GM11168 (cell line): ENCODE results near the gene TMEM218.

Experiments used
- in situ Hi-C: fragments of 300-500 bp; cut with MboI; formaldehyde crosslinking; loops from one replicate; pipeline ENCODE4 v1.12.0; 2022; ENCODE audit warnings: low sequenced_read_pairs; ENCODE audit not compliant: unreplicated experiment

The TMEM218 gene

DNA sequence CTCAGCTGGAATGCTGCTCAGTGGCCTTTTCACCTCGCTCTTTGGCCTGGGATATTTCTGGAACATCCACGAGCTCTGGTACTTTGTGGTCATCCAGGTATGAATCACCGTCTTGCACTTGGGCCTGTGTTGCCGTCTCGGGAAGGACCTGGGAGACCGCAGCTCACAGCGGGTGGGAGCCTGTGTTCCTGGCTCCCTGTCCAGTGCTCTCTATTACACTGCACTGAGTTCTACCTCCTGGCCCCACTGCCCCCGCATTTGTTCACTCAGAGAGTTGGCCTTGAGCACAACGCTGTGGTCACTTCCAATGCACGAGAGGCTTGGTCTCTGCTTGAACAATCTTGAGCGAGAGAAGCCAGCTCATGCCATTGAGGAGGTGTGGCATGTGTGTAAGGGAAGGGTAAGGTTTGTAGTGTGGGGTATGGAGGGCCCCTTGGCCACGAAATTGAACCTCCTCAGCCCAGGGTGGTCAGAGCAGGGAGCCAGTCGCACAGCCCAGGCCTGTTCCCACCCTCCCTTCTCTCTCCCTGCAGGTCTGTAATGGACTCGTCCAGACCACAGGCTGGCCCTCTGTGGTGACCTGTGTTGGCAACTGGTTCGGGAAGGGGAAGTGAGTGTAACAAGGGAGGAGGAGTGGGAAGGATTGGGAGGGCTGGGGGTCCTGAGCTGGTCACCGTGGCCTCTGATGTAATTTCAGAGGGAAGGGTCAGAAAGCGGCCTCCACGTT lies 32.1 kb downstream of the TMEM218 start:
- in situ Hi-C loops: no loop called here

DNA sequence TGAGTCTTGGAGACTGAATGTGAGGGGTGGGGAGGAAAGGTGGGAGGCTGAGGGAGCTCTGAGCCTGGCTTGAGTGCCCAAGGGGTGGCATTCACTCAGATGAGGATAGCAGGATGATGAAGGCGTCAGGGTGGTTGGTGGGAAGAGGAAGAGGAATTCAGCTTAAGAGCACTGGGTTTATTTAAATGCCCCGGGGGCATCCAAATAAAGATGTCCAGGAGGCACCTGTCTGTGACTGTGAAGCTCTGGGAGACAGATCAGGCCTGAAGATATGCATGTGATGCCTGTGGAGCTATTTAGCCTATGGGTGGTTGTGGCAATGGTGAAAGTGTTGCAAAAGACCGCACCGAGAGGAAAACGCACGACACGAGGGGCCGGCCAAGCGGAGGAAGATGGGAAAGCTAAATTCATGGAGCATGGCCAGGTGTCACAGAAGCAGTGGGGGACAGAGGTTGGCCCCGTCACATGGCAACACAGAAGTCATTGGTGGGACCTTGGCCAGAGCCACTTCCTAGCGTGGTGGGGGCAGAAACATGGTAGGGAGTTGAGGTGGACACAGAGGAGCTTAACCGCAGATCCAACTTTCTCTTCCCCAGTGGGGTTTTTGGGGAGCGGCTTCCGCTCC lies 32.8 kb downstream of the TMEM218 start:
- in situ Hi-C loops: no loop called here

DNA sequence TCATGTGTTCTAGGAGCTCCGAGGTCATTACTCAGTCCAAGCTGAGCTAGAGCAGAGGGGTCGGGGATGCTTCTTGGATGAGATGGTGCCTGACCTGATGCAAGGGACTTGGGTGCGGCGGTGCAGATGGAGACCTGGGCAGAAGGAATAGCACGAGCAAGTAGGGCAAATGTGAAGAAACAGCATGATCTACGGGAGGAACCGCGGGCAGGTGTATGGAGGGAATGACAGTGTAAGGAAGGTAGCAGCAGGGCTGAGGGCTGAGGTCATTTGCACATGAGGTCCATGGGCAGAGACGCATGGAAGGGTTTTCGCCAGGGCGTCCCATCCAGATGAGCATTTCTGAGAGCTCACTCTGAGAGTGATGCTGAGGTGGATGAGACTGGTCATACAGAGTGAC lies 33.4 kb downstream of the TMEM218 start:
- in situ Hi-C loops: no loop called here

DNA sequence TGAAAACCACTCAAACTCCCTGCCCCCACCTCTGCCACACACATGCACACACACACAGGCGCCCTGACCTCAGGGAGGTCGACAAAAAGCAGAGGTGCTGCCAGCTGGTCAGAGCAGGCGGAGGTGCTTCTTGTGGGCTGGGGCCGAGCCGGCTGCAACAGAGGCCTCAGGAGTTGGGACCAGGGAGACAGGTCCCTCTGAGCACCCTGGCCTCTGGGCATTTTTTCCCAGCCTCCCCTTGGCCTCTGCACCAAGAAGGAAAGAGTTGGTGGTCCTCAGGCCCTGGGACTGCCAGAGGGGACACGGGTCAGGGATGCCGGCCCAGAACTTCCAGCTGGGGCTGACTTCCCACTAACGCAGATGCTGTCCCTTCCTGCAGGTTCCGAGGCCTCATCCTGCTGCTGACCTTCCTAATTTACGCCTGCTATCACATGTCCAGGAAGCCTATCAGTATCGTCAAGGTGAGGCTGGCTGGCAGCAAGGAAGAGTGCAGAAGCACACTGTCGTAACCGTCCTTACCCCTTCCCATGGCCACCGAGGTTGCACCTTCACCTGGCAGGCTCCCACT lies 35.0 kb downstream of the TMEM218 start:
- in situ Hi-C loops: no loop called here

DNA sequence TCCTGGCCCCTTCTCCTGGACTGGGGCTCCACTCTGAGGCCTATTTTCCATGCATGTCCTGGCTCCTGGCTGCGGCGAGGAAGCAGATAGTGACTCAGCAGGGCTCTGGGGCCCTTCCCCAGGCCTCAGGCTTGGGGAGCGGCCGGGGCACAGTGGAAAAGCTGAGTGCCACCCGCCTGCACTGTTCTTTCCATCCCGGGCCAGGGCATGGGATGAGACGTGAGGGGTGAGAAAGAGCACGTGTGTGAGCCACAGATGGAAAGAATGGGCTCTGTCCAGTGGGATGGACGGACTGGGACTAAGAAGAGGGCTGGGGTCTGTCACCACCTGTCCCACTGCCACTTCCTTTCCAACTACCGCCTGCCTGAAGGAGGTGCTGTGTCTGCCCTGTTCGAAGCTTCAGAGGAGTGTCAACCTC lies 35.5 kb downstream of the TMEM218 start:
- in situ Hi-C loops: no loop called here

DNA sequence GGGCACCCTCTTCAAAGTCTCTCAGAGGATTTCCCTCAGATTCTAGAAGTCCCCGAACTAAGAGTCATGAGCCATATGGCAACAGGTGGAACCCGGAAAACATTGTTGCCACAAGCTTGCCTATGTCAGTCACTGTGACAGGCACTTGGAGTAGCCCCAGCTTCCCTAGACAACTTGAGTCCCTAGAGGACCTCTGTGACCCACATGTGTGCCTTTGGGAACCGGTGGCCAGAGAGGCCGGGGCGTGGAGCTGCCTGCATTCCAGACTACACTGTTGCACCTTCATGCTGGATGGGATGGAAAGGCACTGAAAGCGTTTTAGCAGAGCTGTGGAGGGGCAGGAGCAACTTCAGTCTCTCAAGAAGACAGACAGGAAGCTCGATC lies 36.2 kb downstream of the TMEM218 start:
- in situ Hi-C loops: no loop called here

DNA sequence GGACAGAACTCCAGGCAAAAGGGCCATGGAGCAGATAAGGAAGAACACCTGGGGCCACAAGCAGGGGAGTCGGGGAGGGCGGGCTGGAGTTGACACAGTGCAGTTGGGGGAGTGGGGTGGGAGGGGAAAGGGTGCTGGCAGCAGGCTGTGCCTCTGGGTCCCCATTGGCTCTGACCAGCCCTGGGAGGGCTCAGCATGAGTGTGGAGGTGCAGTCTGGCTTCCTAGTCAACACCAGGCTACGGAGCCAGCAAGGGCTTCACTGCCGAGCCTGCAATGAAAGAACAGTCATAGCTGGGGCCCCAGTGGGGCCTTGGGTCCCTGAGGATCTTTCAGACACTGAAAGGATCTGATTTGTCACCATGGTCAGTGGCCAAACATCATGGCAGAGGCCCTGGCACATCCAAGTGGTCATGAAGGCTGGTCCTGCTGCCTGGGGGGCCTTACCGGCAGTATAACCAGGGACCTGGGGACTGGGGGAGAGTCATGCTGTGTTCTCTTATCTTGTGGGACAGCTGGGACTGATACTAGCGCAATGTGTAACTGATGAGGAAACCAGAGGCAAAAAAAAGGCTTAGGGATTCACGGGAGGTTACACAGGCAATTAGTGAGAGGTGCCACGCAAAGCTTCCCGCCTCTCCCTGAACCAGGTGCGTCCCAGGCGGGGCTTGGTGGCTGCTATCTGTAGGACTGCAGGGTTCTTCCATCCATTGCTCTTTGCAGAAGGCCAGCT lies 36.8 kb downstream of the TMEM218 start:
- in situ Hi-C loops: no loop called here

DNA sequence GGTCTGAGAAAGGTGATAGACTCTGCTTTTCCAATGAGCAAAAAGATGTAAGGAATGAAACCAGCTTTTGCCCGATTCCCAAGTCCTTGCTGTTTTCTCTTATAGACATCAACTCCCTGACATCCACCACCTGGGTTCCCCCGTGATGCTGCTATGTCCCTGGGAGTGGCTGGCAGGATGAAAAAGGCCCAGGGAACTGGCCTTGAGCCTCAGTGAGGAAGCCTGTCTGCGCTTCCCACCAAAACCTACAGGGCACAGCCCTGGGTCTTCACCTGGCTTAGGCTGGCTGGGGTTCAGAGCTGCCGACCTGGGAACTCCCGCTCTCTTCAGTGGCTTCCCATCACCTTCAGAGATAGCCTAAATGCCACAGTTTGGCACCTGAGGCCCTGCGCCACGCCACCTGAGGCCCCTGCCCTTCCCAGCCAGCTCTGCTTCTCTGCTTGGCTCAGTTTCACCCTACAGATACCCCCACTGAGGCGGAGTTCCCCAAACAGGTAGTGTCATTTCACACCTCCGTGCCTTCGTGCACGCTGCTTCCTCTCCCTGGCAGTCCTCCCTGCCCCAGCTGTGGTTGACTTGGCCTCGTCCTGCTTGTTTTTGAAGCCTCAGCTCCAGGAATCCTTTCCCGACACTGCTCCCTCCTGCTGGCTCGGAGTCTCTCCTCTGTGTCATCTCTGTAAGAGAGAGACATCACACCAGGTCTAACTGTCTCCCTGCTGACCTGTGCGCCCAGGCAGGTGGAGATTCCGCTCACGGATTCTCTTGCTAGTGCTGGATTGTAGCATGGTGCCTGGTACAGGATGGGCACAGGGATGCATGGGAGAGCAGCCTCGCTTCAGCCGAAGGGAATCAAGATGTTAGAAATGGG lies 37.6 kb downstream of the TMEM218 start:
- in situ Hi-C loops: no loop called here

DNA sequence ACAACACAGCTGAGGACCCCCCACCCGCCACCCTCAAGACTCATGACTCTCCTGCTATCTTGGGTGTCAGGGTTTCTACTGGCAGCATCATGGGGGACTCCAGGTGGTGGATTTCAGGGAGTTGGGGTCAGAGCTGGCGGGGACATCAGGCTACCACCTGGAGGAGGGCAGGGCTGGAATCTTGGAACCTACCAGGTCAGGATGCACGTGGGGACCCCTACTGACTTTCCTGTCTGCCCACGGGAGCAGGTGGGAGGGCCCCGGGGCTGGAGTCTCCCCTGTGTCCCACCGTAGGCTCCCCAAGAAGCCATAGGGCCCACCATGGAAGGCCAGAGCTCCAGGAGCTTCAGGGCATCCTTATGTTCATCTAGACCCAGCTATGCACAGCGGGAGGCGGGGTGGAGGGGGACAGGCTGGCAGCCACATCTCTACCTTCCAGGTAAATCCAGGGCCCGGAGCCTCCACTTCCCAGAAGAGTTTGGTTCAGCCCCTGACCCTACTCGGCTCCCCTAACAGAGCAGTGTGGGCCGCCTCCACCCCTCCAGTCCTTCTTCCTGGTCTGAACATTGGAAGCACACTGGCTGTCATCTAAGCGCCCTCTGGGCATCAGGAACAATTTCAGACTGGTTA lies 38.4 kb downstream of the TMEM218 start:
- in situ Hi-C loops: no loop called here

DNA sequence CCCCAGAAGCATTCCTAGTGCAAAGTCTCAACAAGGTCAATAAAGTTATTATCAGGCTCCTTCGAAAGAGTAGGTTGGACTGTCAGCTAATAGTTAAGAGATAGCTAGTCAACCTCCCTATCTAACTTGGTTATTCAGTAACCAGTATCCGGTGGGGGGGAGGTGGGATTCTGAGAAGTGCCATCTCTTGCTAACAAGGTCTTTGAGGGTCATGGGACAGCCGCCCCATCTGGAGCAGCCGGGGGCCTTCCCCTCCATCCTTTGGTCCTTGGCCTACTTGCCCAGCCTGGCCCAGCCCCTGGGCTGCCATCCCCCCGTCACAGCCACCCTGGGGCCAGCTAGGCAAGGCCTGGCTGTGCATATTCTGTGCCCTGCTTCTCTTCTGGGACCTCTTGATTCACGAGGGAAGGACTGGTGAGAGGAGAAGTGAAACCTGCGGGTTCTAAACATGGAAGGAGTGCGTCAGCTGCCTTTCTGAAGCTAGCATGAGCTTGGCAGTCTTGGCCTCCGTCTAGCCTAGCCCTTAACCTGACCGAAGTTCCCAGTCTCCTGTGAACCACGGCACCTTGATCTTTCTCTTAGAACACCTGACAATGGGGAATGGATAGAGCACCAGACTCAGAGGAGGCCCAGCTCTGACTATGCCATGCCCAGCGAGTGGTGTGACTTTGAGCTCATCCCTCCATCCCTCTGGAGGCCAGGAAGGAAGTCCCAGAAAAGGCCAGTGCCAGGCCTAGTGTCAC lies 39.0 kb downstream of the TMEM218 start:
- in situ Hi-C loops: no loop called here

DNA sequence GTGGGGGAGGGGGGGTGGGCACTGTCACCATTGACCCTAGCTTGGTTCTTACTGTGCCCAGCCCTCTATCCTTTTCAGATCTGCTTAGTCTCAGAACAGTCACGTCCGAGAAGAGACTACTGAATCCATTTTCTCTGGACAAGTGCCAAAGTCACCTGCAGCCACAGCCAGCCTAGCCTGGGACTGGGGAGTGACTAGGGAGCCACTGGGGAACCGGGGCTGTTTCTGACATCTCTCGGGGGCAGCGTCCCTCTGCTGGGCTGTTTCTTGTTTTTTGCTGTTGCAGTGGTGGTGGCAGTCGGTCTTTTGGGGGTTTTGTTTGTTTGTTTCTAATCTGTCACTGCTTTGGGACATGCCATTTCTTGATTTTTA lies 39.6 kb downstream of the TMEM218 start:
- in situ Hi-C loops: no loop called here

DNA sequence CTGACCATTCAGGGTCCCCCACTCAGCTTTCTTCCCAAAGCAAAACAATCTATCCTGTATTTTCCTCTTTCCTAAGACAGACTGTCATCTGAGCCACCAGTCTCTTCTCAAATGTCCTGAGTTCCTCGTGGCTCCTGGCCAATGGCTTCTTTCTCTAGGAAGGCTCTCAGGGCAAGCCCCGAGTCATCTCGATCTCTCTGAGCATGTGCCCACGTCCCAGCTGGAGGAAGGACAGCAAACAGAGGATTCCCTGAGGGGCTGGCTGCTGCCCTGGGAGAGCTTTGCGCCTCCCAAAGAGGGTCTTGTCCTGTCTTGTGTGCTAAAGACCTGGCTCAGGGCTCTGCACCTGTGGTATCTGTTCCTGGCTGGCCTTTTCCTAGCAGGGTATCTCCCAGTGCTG lies 40.0 kb downstream of the TMEM218 start:
- in situ Hi-C loops: no loop called here

DNA sequence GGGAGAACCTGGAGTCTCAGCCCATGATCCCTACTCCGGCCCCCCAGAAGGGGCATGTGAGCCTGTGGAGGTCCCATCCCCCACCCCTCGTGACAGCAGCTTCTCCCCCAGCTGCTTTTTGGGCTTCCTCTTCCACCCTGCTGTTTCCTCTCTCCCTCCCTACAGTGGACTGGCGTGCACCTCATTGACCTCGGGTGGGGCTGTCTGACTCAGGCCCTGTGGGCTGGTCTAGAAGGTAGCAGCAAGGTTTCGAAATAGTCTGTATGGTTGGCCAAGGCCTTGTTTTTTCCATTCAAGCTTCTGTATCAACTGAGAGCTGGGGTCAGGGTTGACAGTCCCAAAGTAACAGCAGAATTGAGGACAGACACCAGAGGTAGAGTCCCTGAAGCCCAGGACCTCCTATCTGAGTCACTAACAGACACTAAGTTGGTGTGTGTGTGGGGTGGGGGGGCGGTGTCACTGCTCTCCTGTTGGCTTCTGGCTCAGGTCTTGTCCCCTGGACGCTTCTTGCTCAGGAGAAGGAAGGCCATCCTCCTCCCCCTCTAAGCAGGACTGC lies 40.6 kb downstream of the TMEM218 start:
- in situ Hi-C loops: no loop called here

DNA sequence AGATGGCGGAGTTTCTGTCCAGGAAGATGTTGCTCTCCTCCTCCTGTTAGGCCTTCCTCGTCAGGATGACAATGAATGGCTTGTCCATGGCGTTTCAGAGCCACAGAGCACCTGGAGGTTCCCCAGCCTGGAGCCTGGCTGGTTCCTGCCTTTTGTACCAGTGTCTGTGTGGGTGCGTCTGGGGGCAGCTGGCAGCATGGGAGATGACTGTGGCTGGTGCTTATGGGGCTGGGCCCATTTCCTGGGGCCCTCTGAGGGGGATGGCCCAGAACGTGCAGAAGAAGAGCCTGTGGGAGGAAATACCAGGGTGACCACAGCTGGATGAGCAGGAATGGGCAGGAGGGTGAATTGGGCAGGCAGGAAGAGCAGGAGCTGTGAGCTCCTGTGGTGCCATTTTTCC lies 41.6 kb downstream of the TMEM218 start:
- in situ Hi-C loops: no loop called here

DNA sequence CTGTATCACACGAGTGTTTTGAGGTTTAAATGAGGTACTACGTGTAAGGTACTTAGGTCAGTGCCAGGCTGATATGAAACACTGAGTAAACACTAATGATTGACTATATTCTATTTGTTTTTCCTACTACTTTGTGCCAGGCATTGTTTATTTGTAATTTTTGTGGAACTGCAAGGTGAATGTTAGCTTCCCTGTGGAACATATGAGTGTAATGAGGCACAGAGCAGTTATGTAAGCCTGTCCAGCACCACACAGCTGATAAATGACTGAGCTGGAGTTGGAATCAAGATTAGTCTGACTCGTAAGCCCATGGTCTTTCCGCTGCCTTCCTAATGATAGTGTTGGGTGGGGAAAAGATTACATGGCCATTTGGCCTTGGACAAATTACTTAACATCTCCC lies 42.4 kb downstream of the TMEM218 start:
- in situ Hi-C loops: no loop called here

DNA sequence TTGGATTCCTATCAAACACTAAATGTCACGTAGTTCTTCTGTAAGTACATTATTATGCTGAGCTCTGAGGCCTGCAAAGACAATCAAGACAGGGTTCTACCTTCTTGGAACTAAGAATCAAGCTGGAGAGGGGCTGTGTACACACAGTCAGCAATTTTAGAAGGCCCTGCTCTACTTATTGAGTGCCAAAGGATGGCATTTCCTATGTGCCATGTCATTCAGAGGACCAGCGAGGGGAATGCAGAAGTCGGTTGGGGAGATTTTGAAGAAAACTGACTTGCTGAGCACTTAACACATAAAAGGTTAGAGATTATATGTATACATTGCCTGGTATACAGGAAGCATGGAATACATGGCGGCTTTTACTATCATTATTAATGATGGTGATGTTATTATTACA lies 43.1 kb downstream of the TMEM218 start:
- in situ Hi-C loops: no loop called here

DNA sequence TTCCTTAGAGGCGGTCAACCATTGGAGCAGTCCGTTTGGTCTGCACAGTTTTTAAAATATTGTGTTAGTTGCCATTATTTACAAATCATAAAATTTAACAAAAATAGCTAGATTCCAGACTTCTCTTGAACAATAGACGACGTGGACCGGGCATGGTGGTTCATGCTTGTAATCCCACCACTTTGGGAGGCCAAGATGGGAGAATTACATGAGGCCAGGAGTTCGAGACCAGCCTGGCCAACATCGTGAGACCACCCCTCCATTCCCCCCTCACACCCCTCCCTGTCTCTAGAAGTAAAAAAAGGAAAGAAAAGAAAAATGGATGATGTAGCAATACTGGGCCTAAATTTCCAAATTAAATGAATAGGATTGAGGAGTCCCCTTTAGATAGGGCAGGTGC lies 47.4 kb downstream of the TMEM218 start:
- in situ Hi-C loops: no loop called here

DNA sequence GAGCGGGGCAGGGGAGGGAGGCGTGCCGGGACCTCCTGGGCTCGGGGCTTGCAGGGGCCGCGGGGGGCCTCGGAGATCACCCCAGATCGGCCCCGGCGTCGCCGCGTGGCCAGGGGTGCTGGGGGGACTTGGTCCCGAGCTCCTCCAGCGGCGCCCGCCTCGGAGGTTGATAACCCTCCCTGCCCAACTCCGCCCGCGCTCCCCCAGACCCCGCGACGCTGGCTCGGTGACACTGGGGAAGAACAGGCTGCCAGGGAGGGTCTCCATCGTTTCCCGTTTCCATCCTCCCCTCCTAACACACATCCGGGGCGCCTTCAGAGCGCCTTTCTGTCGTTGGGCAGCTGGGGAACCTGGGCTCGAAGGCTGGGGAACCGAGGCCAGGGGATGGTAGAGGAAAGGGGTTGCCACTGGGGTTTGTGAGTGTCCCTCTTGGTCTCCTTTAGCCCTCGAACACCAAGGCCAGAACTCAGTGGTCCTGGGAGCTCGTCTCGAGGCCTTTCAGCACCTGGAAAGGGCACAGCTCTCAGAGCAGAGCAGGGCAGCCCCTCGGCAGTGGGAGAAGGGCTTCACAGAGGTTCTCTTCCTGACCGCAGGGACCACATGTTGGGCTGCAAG lies 47.9 kb downstream of the TMEM218 start:
- in situ Hi-C loops: no loop called here
